ENCODE measurements around the gene GP2. TPM values are rescaled to one million over a fixed set of nuclear protein-coding genes. Genes with fewer than 3 reads are reported as not detected.

Gene GP2
- total RNA-seq, 4 donors from 2014 or later, result 0.46 to 3.7 (median 2.3) TPM; not detected in 1

- no peak for DNase-seq (ENCODE audit: low spot score in 2 of 2)
- TF ChIP-seq POLR2A (IDR thresholded peaks at IDR 0.05), result no peak
- TF ChIP-seq CTCF (IDR thresholded peaks at IDR 0.05), result no peak
- WGBS, 2 donors, result 65 to 71% methylated on average over 7 of the region's 7 CpGs
- H3K4me3 ChIP-seq (ENCODE audit: low read depth, poor library complexity, severe bottlenecking), result no peak overlapping the region
- intact Hi-C loops (cut with DNase I; ENCODE audit: low total_unique reads), result no loop called here
These were observed 27.9 kb upstream of the GP2 start for GRCh38 chr16:20355114-20355782.

- intact Hi-C loops (cut with DNase I; ENCODE audit: low total_unique reads), result no loop called here
- no peak overlapping the region for H3K4me3 ChIP-seq (ENCODE audit: low read depth, poor library complexity, severe bottlenecking)
- TF ChIP-seq CTCF (IDR thresholded peaks at IDR 0.05) (no peak), POLR2A (IDR thresholded peaks at IDR 0.05) (no peak)
- no peak for DNase-seq (ENCODE audit: low spot score in 2 of 2)
These were observed 26.1 kb upstream of the GP2 start for GRCh38 chr16:20353379-20353778.

- 92% methylated on average over 2 of the region's 2 CpGs for WGBS, 2 donors
- TF ChIP-seq CTCF (IDR thresholded peaks at IDR 0.05) (no peak), POLR2A (IDR thresholded peaks at IDR 0.05) (no peak)
- intact Hi-C loops (cut with DNase I; ENCODE audit: low total_unique reads), result no loop called here
These were observed 25.3 kb upstream of the GP2 start, which contains the start of gene UMOD for GRCh38 chr16:20352615-20353014. UMOD (minus strand) TSS chr16:20352715; CDS start chr16:20350737, 1,978 bp downstream.

GRCh38 chr16:20349615-20350014 lies 22.3 kb upstream of the GP2 start:
- 75 to 76% methylated on average over 6 of the region's 6 CpGs for WGBS, 2 donors
- H3K4me3 ChIP-seq (ENCODE audit: low read depth, poor library complexity, severe bottlenecking), result no peak overlapping the region
- TF ChIP-seq POLR2A (IDR thresholded peaks at IDR 0.05) (no peak), CTCF (IDR thresholded peaks at IDR 0.05) (no peak)
- intact Hi-C loops (cut with DNase I; ENCODE audit: low total_unique reads), result no loop called here
- no peak for DNase-seq (ENCODE audit: low spot score in 2 of 2)

More at GRCh38 chr16:20352615-20353014, 25.3 kb upstream of the GP2 start, which contains the start of gene UMOD:
- no peak for DNase-seq (ENCODE audit: low spot score in 2 of 2)
- no peak within 1 kb of the TSS for H3K4me3 ChIP-seq (ENCODE audit: low read depth, poor library complexity, severe bottlenecking)

- no peak for DNase-seq (ENCODE audit: low spot score in 2 of 2)
- no peak overlapping the region for H3K4me3 ChIP-seq (ENCODE audit: low read depth, poor library complexity, severe bottlenecking)
- no peak for TF ChIP-seq POLR2A (IDR thresholded peaks at IDR 0.05)
- TF ChIP-seq CTCF (IDR thresholded peaks at IDR 0.05), result no peak
These were observed 21.3 kb upstream of the GP2 start for GRCh38 chr16:20348365-20349185.

More at GRCh38 chr16:20348365-20349185, 21.3 kb upstream of the GP2 start:
- 34 to 69% methylated on average over 9 to 46 of the region's 77 CpGs for WGBS, 2 donors
- intact Hi-C loops (cut with DNase I; ENCODE audit: low total_unique reads), result no loop called here

Data from lower leg skin (tissue), 4 donors.